Muscle of leg (tissue), 11 donors: ENCODE data around the gene GSTA3. TPM values are rescaled to one million over a fixed set of nuclear protein-coding genes. Genes with fewer than 3 reads are reported as not detected.
"Not testable (repeated sequence)": the region's sequence is repeated elsewhere in the genome, so short reads cannot be mapped to it uniquely, and the experiment has no call there.

Experiments
- DNase-seq: peaks from one replicate; pipeline ENCODE4 v3.0.0; 2013
- H3K27ac ChIP-seq: one replicate; pipeline ENCODE4 v1.5.1; 2013; ENCODE audit warnings: mild to moderate bottlenecking, low read length, control low read depth
- H3K27me3 ChIP-seq: one replicate; pipeline ENCODE4 v1.6.1; 2013; ENCODE audit warnings: low read length; ENCODE audit not compliant: control insufficient read depth, insufficient read depth
- H3K36me3 ChIP-seq: one replicate; pipeline ENCODE4 v1.6.1; 2013; ENCODE audit warnings: low read length; ENCODE audit not compliant: control insufficient read depth, insufficient read depth
- H3K4me1 ChIP-seq: one replicate; pipeline ENCODE4 v1.6.1; 2013; ENCODE audit warnings: low read length; ENCODE audit not compliant: control insufficient read depth, insufficient read depth
- H3K4me3 ChIP-seq: one replicate; pipeline ENCODE4 v1.5.1; 2013; ENCODE audit warnings: low read length, control low read depth
- H3K9me3 ChIP-seq: replicated peaks from 2 replicates; pipeline ENCODE4 v1.6.1; 2013; ENCODE audit warnings: low read depth, low read length; ENCODE audit not compliant: control insufficient read depth
- WGBS: methylation state at CpG from one replicate; pipeline ENCODE4 v1.1.5; 2013; ENCODE audit warnings: missing lambda C conversion rate; ENCODE audit not compliant: insufficient coverage; 5-methylcytosine and 5-hydroxymethylcytosine counted together
- polyA plus RNA-seq, 8 donors: library from polyadenylated mRNA; unstranded; fragments of 120-200 nt; gene quantifications; one replicate each; pipeline versions ENCODE4 v1.2.1 to v1.2.3, GENCODE V29; 2013; ENCODE audit warnings: inconsistent platforms in 1 of 8, low replicate concordance in 1 of 8; ENCODE audit not compliant: insufficient read length in 8 of 8, insufficient read depth in 1 of 8
- total RNA-seq: library from RNA; stranded (reverse); fragments of 120-200 nt; gene quantifications from one replicate; pipeline ENCODE4 v1.2.4, GENCODE V29; 2013

The GSTA3 gene
- total and polyA plus RNA-seq, 9 donors, result not detected

DNA sequence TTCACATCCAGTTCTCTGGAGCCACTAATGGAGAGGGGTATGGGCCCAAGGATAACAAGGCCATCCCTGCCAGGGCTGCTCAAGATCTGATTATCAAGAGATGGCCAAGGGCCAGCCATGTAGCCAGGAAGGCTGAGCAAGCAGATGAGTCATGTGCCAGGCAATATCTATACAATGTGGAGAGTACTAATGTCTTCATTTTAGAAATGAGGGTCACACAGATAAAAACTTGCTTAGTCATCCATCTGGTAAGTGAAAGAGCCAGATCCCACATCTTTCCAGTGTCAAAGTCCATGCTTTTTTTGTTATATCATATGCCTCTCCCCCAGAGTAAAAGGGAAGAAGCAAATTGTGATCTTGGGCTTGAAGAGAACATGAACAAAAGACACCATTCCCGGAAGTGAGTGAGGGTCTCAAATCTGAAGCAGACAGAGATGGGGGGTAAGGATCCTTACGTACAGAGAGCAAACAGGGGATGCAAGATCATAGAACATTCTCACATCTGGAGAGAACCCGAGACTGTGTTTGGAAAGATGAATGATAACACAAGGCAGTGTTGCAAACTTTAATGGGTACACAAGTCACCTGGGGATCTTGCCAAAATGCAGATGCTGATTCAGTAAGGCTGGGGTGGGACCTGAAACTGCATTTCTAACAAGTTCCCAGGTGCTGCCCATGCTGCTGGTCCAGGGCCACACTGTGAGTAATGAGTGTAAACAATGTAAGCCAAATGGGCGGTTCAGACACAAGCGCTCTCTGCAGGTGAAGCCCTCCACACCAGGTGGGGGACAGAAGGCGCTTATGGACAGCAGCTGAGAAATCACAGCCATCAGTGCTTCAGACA lies 20.0 kb upstream of the GSTA3 start:
- no peaks in the 10 kb centered on the region for H3K36me3 ChIP-seq
- 88% methylated on average over 6 of the region's 6 CpGs for WGBS
- peaks cover 5% of the 10 kb centered on the region for H3K27me3 ChIP-seq
- DNase-seq, result no peak
- H3K4me1 ChIP-seq, result no peaks in the 10 kb centered on the region
- H3K27ac ChIP-seq, result no peak overlapping the region
- no peak overlapping the region for H3K4me3 ChIP-seq
- no peaks in the 10 kb centered on the region for H3K9me3 ChIP-seq

DNA sequence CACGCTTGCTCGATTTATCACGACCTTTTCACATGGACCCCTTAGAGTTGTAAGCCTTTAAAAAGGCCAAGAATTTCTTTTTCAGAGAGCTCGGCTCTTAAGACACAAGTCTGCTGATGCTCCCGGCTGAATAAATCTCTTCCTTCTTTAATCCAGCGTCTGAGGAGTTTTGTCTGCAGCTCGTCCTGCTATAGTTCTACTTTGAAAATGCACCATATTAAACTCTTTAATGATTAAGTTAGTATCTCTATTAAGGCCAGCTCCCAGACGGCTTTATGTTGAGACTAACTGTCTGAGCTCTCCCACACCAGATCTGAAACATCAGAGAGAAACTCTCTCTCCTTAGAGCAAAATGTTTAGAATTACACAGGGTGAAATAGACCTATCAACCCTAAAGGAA lies 18.0 kb upstream of the GSTA3 start:
- no peaks in the 10 kb centered on the region for H3K36me3 ChIP-seq
- H3K9me3 ChIP-seq, result no peaks in the 10 kb centered on the region
- peaks cover under 1% of the 10 kb centered on the region for H3K27me3 ChIP-seq
- no peak overlapping the region for H3K27ac ChIP-seq
- no peak overlapping the region for H3K4me3 ChIP-seq
- WGBS, result 53% methylated on average over 4 of the region's 8 CpGs
- DNase-seq, result no peak
- H3K4me1 ChIP-seq, result no peaks in the 10 kb centered on the region

DNA sequence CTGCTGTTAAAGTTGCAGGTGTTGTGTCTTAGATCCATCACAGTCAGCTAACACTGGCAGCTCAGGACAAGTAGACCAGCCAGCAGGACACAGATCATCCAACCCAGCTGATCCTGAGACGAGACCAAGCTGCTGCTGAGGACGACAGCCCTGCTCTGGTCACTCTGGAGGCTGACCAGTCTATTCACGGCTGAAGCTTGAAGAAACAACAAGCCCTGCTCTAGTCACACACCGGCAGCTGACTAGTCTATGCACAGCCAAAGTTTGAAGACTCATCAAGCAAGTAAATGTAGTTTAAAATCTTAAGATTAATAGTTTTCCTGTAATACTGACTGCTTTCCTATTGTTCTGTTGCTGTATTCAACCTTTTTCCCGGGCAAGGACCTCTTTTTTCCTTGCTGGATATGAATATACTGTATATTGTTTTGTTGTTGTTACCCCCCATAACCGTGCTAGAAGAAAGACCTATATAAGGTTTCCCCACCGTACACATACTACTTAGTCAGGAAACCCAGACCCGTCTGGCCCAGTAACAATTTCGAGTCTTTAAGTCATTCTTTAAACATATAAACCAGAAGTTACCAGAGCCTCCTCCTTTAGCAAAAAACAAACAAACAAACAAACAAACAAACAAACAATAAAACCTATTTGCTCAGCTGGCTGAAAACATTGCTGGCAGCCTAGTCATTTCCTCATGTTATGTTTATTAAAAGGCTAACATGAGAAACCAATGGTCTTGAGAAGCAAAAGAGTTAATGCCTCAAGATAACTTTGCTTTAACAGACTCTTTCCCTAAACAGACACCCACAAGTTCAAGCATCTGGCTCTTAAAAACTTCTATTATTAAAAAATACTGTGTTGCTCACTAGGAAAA lies 16.7 kb upstream of the GSTA3 start:
- 52% methylated on average over 7 of the region's 9 CpGs for WGBS
- no peak for DNase-seq
- no peaks in the 10 kb centered on the region for H3K4me1 ChIP-seq
- no peaks in the 10 kb centered on the region for H3K9me3 ChIP-seq
- no peak overlapping the region for H3K27ac ChIP-seq
- no peak overlapping the region for H3K4me3 ChIP-seq
- H3K27me3 ChIP-seq, result no peaks in the 10 kb centered on the region
- no peaks in the 10 kb centered on the region for H3K36me3 ChIP-seq

DNA sequence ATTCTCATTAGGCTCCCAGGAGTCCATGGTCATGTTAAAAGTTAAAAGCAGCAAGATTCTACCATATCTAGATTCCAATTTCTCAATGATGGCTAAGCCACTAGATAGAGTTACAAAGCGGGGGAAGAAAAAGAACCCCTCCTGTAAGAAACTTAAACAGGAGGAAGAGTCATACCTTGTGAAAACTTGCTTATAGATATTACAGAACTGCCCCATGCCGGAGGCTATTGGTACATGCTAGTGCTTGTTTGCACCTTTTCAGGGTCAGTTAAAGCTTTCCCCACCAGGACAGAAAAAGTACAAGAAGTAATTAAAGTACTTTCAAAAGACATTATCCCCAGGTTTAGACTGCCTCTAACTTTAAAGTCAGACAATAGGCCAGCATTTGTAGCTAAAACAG lies 15.5 kb upstream of the GSTA3 start:
- no CpG with 5 or more reads among the region's 2 CpGs for WGBS

DNA sequence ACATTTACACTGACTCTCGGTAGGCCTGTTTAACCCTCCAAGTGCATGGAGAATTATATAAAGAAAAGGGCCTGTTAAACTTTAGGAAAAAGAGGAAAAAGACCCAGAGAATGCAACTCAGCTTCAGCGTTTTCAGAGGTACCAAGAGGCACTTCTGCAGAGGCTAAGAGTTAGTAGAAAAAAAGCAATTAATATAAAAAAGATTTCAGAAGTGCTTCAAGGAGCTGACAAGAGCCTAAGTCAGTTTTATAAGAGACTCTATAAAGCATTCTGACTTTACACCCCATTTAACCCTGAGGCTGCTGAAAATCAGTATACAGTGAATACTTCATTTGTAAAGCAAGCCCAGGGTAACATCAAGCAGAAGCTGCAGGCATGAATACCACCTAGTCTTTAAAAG lies 14.2 kb upstream of the GSTA3 start:
- DNase-seq, H3K9me3 ChIP-seq, H3K27me3 ChIP-seq, H3K36me3 ChIP-seq, H3K4me3 ChIP-seq, H3K4me1 ChIP-seq, H3K27ac ChIP-seq: not testable (repeated sequence)
- no CpG with 5 or more reads among the region's 2 CpGs for WGBS

More for the DNA sequence above, 15.5 kb upstream of the GSTA3 start:
- no peak overlapping the region for H3K4me3 ChIP-seq
- H3K27me3 ChIP-seq, result no peaks in the 10 kb centered on the region
- H3K4me1 ChIP-seq, result no peaks in the 10 kb centered on the region
- no peak for DNase-seq
- H3K27ac ChIP-seq, result no peak overlapping the region
- no peaks in the 10 kb centered on the region for H3K36me3 ChIP-seq
- no peaks in the 10 kb centered on the region for H3K9me3 ChIP-seq

DNA sequence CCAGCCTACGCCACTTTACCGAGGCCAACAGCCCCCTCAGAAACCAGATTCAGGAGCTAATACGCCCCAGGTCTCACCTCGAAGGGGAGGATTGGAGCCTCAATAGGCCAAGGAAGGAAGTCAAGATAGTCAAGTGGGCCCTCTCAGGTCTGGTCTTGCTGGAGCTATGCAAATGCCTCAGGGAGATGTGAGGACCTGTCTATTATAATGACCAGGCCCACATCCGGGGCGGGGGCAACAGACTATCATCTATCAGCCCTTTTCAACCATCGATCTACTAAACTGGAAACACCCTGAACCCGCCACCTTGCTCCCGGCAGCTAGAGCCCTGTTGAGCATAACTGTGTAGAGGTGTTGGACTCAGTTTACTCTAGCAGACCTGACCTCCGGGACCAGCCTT lies 12.7 kb upstream of the GSTA3 start:
- Histone ChIP-seq H3K27me3 (no peaks in the 10 kb centered on the region), H3K27ac (no peak overlapping the region), H3K9me3 (no peaks in the 10 kb centered on the region), H3K4me3 (no peak overlapping the region), H3K36me3 (no peaks in the 10 kb centered on the region), H3K4me1 (no peaks in the 10 kb centered on the region)
- 100% methylated on average over 1 of the region's 10 CpGs for whole genome bisulfite sequencing
- no peak for DNase-seq

DNA sequence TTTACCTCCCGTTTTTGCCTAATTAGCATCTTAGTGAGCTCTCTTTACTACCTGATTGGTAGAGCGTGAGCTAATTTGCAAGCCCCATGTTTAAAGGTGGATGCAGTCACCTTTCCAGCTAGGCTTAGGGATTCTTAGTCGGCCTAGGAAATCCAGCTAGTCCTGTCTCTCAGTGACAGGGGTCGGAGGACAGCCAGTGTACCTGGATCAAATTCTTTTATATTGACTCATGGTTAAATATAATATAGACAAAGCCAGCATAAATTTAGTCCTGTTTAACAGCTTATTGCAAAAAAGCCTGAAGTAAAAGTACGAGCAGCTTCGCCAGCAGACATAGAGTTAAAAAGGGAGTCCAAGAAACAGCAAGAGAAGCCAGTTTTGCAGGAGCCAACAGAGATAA lies 12.2 kb upstream of the GSTA3 start:
- no peak for DNase-seq
- Histone ChIP-seq H3K36me3 (no peaks in the 10 kb centered on the region), H3K9me3 (no peaks in the 10 kb centered on the region), H3K4me1 (no peaks in the 10 kb centered on the region), H3K27me3 (no peaks in the 10 kb centered on the region), H3K4me3 (no peak overlapping the region), H3K27ac (no peak overlapping the region)
- 80% methylated on average over 1 of the region's 6 CpGs for WGBS

DNA sequence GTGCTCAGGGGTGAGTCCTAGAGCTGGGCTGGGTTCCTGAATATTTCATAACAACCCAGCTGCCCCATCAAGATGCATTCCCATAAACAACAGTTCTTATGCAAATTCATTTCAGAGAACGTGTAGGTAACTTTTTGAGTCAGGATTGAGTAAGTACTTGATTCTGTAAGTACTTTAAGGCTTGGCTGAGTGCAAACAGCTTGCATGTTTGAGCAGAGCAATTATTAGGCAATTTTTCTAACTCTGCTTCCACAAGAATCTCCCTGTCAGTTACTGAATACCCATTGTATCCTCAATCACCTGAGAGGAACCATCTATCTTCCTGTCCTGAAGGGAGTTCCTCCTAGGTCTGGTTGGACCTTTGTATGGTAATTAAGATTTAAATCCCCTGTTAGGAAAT lies 10.0 kb upstream of the GSTA3 start:
- H3K27ac ChIP-seq, H3K4me3 ChIP-seq, H3K4me1 ChIP-seq, H3K27me3 ChIP-seq, DNase-seq, H3K9me3 ChIP-seq, H3K36me3 ChIP-seq: not testable (repeated sequence)
- no CpG with 5 or more reads among the region's 1 CpG for WGBS

DNA sequence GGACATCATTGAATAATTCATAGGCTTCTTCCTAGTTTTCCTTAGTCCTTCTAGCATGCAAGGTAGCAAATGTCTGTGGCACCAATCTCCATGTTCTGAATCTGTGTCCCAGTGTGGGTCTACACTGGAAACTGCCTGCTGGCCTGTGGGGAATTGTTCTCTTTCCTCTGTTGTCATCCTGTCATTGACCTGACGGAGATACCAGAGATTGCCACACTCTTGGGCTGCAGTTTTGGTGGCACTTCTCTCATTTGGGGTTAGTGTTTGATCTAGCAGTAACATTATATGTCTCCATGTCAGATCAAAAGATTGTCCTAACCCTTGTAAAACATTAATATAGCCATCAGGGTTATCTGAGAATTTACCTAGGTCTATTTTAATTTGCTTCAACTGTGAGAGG lies 9.3 kb upstream of the GSTA3 start:
- not testable (repeated sequence) for H3K36me3 ChIP-seq, H3K27me3 ChIP-seq, DNase-seq, H3K9me3 ChIP-seq, H3K27ac ChIP-seq, H3K4me1 ChIP-seq, H3K4me3 ChIP-seq
- no CpG with 5 or more reads among the region's 1 CpG for WGBS

DNA sequence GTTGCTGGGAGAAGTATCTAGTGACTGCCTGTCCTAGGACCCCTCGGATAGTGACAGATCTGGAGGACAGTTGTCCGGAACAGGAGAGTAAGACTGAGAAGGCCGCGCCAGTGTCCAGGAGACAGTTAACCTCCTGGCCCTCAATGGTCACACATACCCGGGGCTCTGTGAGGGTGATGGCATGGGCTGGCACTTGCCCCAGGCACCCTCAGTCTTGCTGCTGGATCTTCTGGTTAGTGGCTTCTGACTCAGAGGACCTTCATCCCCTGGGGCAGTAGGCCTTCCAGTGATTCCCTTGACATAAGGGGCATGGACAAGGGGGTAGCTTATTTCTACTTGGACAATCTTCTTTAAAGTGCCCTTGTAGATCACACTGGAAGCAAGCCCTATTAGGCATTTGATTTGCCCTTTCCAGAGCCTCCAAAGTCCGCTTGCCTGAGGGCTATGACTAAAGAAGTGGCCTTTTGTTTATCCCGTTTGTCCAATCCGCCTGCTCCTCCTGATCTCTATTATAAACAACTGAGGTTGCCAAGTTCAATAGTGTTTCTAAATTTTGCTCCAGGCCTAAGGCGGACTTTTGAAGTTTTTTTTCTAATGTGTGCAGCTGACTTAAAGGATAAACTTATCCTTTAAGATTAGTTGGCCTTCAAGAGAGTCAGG lies 8.7 kb upstream of the GSTA3 start:
- DNase-seq, H3K27me3 ChIP-seq, H3K4me1 ChIP-seq, H3K4me3 ChIP-seq, H3K27ac ChIP-seq, H3K9me3 ChIP-seq, H3K36me3 ChIP-seq: not testable (repeated sequence)
- WGBS, result 61% methylated on average over 4 of the region's 9 CpGs
